Panc1 (cell line): Measurements from ENCODE around the gene HYLS1. TPM values are rescaled to one million over a fixed set of nuclear protein-coding genes. Genes with fewer than 3 reads are reported as not detected.
"Not testable (repeated sequence)": the region's sequence is repeated elsewhere in the genome, so short reads cannot be mapped to it uniquely, and the experiment has no call there.

ENCODE experiments used
- ATAC-seq: fragments of 200-7000 bp; cut with Tn5 transposase; 2 replicates; pipeline ENCODE4 v1.9.1; 2020; ENCODE audit warnings: mild to moderate bottlenecking, moderate library complexity
- BruUV-seq: library from RNA; stranded (reverse); fragments of 400-500 nt; replicated peaks from 2 replicates; lab custom pipeline; 2021; lab: Mats Ljungman, UMichigan
- CTCF ChIA-PET: fragments of 300-600 bp; sonication (Branson Sonifier 250); formaldehyde crosslinking; loops from one replicate; lab custom pipeline; 2022; ENCODE audit warnings: antibody characterized with exemption; lab: Charles Lee
- POLR2A ChIA-PET: fragments of 300-600 bp; sonication (Branson Sonifier 250); formaldehyde crosslinking; loops from one replicate; lab custom pipeline; 2022; ENCODE audit warnings: antibody characterized with exemption; lab: Charles Lee
- DNase-seq: peaks from one replicate; pipeline ENCODE4 v3.0.0-alpha.2; 2010; ENCODE audit warnings: low read depth, low spot score
- H3K27ac ChIP-seq: 2 replicates; pipeline ENCODE4 v1.5.1; 2011; ENCODE audit warnings: mild to moderate bottlenecking, low read length, inconsistent platforms
- H3K27me3 ChIP-seq: fragments of 200-500 bp; sonication (Bioruptor generic); 2 replicates; pipeline ENCODE4 v1.6.0; 2014; ENCODE audit warnings: low read length, inconsistent platforms; ENCODE audit not compliant: control insufficient read depth, insufficient read depth
- H3K36me3 ChIP-seq: fragments of 200-500 bp; sonication (Bioruptor generic); 2 replicates; pipeline ENCODE4 v1.5.1; 2014; ENCODE audit warnings: inconsistent platforms, mild to moderate bottlenecking, low read length, moderate library complexity; ENCODE audit not compliant: control insufficient read depth, insufficient read depth
- H3K4me1 ChIP-seq: 2 replicates; pipeline ENCODE4 v1.5.1; 2011; ENCODE audit warnings: inconsistent platforms, mild to moderate bottlenecking, low read length, moderate library complexity; ENCODE audit not compliant: control insufficient read depth, insufficient read depth
- H3K4me3 ChIP-seq, 2 experiments: 2 replicates each; pipeline ENCODE4 v1.5.1; 2011 to 2012; ENCODE audit warnings: low read depth in 2 of 2, low read length in 2 of 2, mild to moderate bottlenecking in 2 of 2, inconsistent platforms in 1 of 2, moderate library complexity in 1 of 2
- H3K9me3 ChIP-seq: fragments of 200-500 bp; sonication (Bioruptor generic); 2 replicates; pipeline ENCODE4 v1.5.1; 2014; ENCODE audit warnings: low read depth, mild to moderate bottlenecking, inconsistent platforms, low read length, moderate library complexity; ENCODE audit not compliant: control insufficient read depth, insufficient read depth
- CTCF ChIP-seq: fragments of 450-650 bp; IDR thresholded peaks from 2 replicates; pipeline ENCODE4 v1.5.1; 2017; ENCODE audit warnings: mild to moderate bottlenecking
- POLR2AphosphoS5 ChIP-seq: IDR thresholded peaks from 2 replicates; pipeline ENCODE4 v1.6.1; 2012; ENCODE audit warnings: mild to moderate bottlenecking, low read depth, low read length, moderate library complexity
- SIN3A ChIP-seq: IDR thresholded peaks from 2 replicates; pipeline ENCODE4 v1.6.1; 2012; ENCODE audit warnings: low read depth, mild to moderate bottlenecking, low read length, moderate library complexity, borderline replicate concordance; ENCODE audit not compliant: insufficient read depth
- TCF7L2 ChIP-seq: IDR thresholded peaks from 2 replicates; pipeline ENCODE4 v1.6.1; 2011; ENCODE audit warnings: mild to moderate bottlenecking, low read depth, low read length, inconsistent platforms
- in situ Hi-C: cut with HindIII; loops from 2 replicates; pipeline ENCODE4 v1.10.0; 2016; ENCODE audit warnings: low sequenced_read_pairs, low pct_unique_long_range_greater_than_20kb
- intact Hi-C: fragments of 100-400 bp; cut with micrococcal nuclease; formaldehyde crosslinking; loops from one replicate; pipeline ENCODE4 v1.10.0; 2022; ENCODE audit not compliant: unreplicated experiment
- total RNA-seq: library from RNA; stranded (reverse); gene quantifications from one replicate; pipeline ENCODE4 v1.2.1, GENCODE V29; 2021; ENCODE audit not compliant: unreplicated experiment

HYLS1 gene
- total RNA-seq, 1 experiment from 2014 or later = 32.2 TPM

- no peaks in the 10 kb centered on the region for H3K36me3 ChIP-seq
- ATAC-seq (no peak), DNase-seq (no peak)
- no peak overlapping the region for H3K27ac ChIP-seq
- no peak for TF ChIP-seq SIN3A
- TF ChIP-seq POLR2AphosphoS5 = no peak
- TF ChIP-seq CTCF = no peak
- in situ Hi-C loops (loop anchor here (25.0 kb wide), 1 partner anchor 177 kb away; no protein-coding TSS in a partner anchor), intact Hi-C loops (no loop called here)
- no peaks in the 10 kb centered on the region for H3K9me3 ChIP-seq
- no peak overlapping the region for H3K4me3 ChIP-seq
- BruUV-seq = no TSS peak
- CTCF ChIA-PET = no interaction called here
- H3K27me3 ChIP-seq = peaks cover 21% of the 10 kb centered on the region
- H3K4me1 ChIP-seq = no peaks in the 10 kb centered on the region
- POLR2A ChIA-PET = interaction anchor here (0.6 to 0.7 kb wide), 2 partner anchors 293 to 299 kb away, joined by 3 to 7 read pairs; no protein-coding TSS in a partner anchor
These were observed 22.9 kb downstream of the HYLS1 start for GRCh38 chr11:125910226-125910849.

- POLR2A ChIA-PET, intact Hi-C loops, H3K9me3 ChIP-seq, H3K27ac ChIP-seq, BruUV-seq, CTCF ChIA-PET, ATAC-seq, H3K4me1 ChIP-seq, H3K4me3 ChIP-seq, H3K36me3 ChIP-seq, DNase-seq: not testable (repeated sequence)
- peaks cover 23% of the 10 kb centered on the region for H3K27me3 ChIP-seq
- in situ Hi-C loops = loop anchor here (25.0 kb wide), 1 partner anchor 173 kb away; no protein-coding TSS in a partner anchor
- peak; percentile 36; the same call in 1 of the 2 replicates for TF ChIP-seq CTCF
These were observed 27.1 kb downstream of the HYLS1 start for GRCh38 chr11:125914601-125915000.

GRCh38 chr11:125916683-125917347 lies 29.3 kb downstream of the HYLS1 start:
- Histone ChIP-seq H3K9me3 (no peaks in the 10 kb centered on the region), H3K27me3 (peaks cover 25% of the 10 kb centered on the region), H3K27ac (no peak overlapping the region), H3K4me1 (no peaks in the 10 kb centered on the region), H3K36me3 (no peaks in the 10 kb centered on the region), H3K4me3 (no peak overlapping the region)
- ATAC-seq (no peak), DNase-seq (no peak)
- no peak for TF ChIP-seq POLR2AphosphoS5
- no peak for TF ChIP-seq SIN3A
- TF ChIP-seq CTCF = no peak
- no peak for TF ChIP-seq TCF7L2
- CTCF ChIA-PET = no interaction called here
- intact Hi-C loops = no loop called here
- BruUV-seq = no TSS peak
- in situ Hi-C loops = loop anchor here (25.0 kb wide), 1 partner anchor 170 kb away; no protein-coding TSS in a partner anchor
- POLR2A ChIA-PET = interaction anchor here (0.6 kb wide), 1 partner anchor 303 kb away, joined by 4 read pairs; no protein-coding TSS in a partner anchor
